Mucosa of rectum (tissue), 2 donors: ENCODE data around the gene NPR1.
A peak's percentile ranks its signal among the peaks of the same experiment; 100 is the strongest.

ENCODE experiments used
- H3K27ac ChIP-seq, 2 donors: one replicate each; pipeline ENCODE4 v1.7.0; 2013; ENCODE audit warnings: inconsistent platforms in 2 of 2, low read depth in 2 of 2, low read length in 2 of 2
- H3K27me3 ChIP-seq, 2 donors: one replicate each; pipeline ENCODE4 v1.7.0; 2013; ENCODE audit warnings: low read length in 2 of 2; ENCODE audit not compliant: control insufficient read depth in 2 of 2, insufficient read depth in 2 of 2
- H3K36me3 ChIP-seq, 2 donors: one replicate each; pipeline ENCODE4 v1.7.0; 2013; ENCODE audit warnings: low read length in 2 of 2; ENCODE audit not compliant: control insufficient read depth in 2 of 2, insufficient read depth in 2 of 2
- H3K4me1 ChIP-seq, 2 donors: one replicate each; pipeline ENCODE4 v1.7.0; 2013; ENCODE audit warnings: low read length in 2 of 2, mild to moderate bottlenecking in 1 of 2; ENCODE audit not compliant: control insufficient read depth in 2 of 2, insufficient read depth in 2 of 2
- H3K4me3 ChIP-seq, 2 donors: one replicate each; pipeline ENCODE4 v1.7.0; 2013; ENCODE audit warnings: low read length in 2 of 2
- H3K9ac ChIP-seq, 2 donors: one replicate each; pipeline ENCODE4 v1.7.0; 2013; ENCODE audit warnings: low read length in 2 of 2, low read depth in 1 of 2, mild to moderate bottlenecking in 1 of 2
- H3K9me3 ChIP-seq, 2 donors: one replicate each; pipeline ENCODE4 v1.7.0; 2013; ENCODE audit warnings: low read length in 2 of 2; ENCODE audit not compliant: control insufficient read depth in 2 of 2
- donor health status: healthy.
- donor health status: Normal muscosa, but diverticular disease.

NPR1 gene

GRCh38 chr1:153688736-153689328 lies 10.3 kb downstream of the NPR1 start:
- Histone ChIP-seq H3K36me3 (no peaks in the 10 kb centered on the region), H3K4me1 (no peaks in the 10 kb centered on the region), H3K9me3 (no peaks in the 10 kb centered on the region), H3K4me3 (no peak overlapping the region), H3K27me3 (no peaks in the 10 kb centered on the region), H3K27ac (no peak overlapping the region), H3K9ac (no peak overlapping the region)

- Histone ChIP-seq H3K9me3 (no peaks in the 10 kb centered on the region), H3K36me3 (no peaks in the 10 kb centered on the region), H3K4me1 (no peaks in the 10 kb centered on the region)
Observed at GRCh38 chr1:153693466-153693865, 15.0 kb downstream of the NPR1 start.

GRCh38 chr1:153696741-153697140 lies 18.3 kb downstream of the NPR1 start:
- no peaks in the 10 kb centered on the region for H3K4me1 ChIP-seq
- no peaks in the 10 kb centered on the region for H3K27me3 ChIP-seq
- no peak overlapping the region for H3K27ac ChIP-seq
- H3K36me3 ChIP-seq = no peaks in the 10 kb centered on the region
- H3K9ac ChIP-seq = no peak overlapping the region
- H3K9me3 ChIP-seq = no peaks in the 10 kb centered on the region
- H3K4me3 ChIP-seq = no peak overlapping the region

More at GRCh38 chr1:153693466-153693865, 15.0 kb downstream of the NPR1 start:
- no peak overlapping the region for H3K9ac ChIP-seq
- H3K27ac ChIP-seq = no peak overlapping the region
- no peaks in the 10 kb centered on the region for H3K27me3 ChIP-seq
- H3K4me3 ChIP-seq = no peak overlapping the region

DNA sequence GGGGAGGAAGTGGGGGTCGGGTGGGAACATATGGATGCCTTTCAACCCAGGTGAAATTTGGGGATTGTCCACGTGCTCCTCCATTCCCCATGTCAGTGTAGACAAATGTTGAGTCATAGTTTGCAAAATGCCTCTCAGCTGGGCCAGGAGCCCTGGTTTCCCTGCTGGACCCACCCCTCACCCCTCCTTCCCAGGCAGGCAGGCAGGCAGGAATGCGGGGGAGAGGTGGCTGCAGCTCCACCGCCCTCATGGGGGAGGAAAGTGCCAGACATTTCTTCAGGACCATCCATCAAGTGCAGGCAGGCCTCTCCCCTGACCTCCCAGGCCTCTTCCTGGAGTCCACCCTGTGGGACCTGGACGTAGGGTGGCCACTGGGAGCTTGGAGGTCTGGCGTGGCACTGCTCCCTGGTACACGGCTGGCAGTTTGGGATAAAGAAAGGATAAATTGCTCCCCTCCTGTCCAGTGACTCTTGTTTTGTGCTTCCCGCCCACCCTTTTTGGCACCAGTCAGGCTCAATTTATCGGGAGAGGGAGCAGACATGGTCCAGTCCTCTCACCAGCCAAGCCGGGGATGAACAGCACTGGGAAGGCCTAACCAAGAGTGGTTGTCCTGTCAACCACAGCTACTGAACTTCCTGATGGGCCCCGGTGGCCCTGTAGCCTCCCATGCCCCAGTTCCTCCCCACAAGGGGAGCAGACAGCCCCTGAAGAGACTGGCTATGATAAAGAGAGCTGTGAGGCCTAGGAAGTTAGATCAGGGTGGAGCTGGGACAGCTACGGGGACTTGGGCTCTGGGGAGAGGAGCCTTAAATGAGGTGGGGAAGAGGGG lies 18.9 kb downstream of the NPR1 start:
- Histone ChIP-seq H3K4me1 (no peaks in the 10 kb centered on the region), H3K27me3 (no peaks in the 10 kb centered on the region), H3K9me3 (no peaks in the 10 kb centered on the region), H3K9ac (no peak overlapping the region), H3K4me3 (no peak overlapping the region), H3K27ac (peak overlapping the region; percentile 19 to 29), H3K36me3 (no peaks in the 10 kb centered on the region)

DNA sequence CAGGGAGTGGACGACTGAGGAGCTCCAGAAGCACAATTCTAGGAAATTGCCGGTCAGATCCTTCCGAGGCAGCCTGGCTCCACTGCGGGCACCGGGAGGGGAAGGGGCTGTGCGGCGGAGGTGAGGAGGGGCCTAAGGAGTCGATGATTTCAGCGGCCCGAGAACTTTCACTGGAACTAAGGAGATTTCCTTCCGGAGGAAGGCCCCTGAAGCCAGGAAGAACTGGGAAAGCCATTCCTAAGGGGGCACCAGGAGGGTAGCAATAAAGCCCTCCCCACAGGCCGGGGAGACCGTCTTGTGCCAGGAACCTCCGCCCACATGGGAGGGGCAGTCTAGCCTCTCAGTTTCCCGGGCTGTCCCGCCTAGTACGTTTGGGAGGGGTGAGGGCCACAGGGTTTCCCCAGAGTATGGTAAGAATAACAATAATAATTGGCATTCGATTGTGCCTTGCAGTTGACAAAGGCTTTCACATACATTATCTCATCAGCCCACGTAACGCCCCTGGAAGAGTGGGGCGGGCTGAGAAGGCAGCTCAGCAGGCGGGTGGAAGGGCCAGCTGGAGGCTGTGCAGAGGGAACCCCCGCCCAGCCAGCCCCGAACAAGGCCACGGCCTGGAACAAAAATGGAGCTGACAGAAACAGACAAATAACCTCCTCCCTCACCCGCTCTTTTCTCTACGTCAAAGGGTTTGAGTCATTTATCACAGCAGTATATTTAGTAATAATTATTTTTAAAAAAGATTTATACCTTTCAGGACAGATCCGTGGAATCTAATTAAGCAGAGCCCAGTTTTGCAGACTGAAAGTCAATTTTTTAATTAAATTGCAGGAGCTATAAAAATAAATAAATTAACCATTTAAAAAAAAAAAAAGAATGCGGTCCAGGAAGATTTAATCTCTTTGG lies 19.8 kb downstream of the NPR1 start:
- Histone ChIP-seq H3K27ac (peak overlapping the region; percentile 19 to 29), H3K4me1 (no peaks in the 10 kb centered on the region), H3K27me3 (no peaks in the 10 kb centered on the region), H3K36me3 (no peaks in the 10 kb centered on the region), H3K9ac (no peak overlapping the region), H3K4me3 (peak overlapping the region in 1 of 2 donors; percentile 26), H3K9me3 (no peaks in the 10 kb centered on the region)

DNA sequence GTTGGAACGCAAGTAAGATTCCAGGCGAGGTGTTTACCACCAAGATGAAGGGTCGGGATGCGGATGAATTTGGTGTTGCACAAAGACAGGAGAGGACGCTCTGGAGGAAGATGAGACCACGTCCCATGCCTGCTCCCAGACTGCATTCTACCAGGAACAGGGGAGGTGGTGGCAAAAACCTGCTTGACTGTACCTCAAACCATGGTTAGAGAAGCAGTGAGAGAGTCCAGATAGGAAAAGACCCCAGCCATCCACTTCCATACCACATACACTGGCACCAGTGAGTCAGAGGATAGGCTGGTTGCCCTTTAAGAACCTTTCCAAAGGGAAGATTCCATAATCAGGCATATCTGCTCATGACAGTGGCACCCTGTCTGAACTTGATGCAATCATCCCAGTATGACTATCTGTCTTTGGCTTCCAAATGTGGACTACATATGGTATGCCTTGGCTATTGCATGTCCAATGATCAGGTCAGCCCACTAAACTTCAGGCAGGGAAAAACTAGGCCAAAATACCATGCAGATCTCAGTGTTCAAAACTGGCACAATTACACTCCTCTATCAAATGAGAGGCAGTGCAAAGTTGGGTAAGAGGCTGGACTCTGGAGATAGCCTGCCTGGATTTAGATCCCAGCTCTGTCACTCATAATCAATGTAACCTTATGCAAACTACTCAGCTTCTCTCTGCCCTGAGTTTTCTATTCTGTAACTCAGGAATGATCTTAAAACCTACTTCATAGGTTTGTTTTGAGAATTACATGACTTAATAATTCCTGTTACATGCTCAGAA lies 20.6 kb downstream of the NPR1 start:
- H3K27me3 ChIP-seq = no peaks in the 10 kb centered on the region
- no peaks in the 10 kb centered on the region for H3K9me3 ChIP-seq
- no peak overlapping the region for H3K27ac ChIP-seq
- H3K36me3 ChIP-seq = no peaks in the 10 kb centered on the region
- H3K4me3 ChIP-seq = no peak overlapping the region
- H3K9ac ChIP-seq = no peak overlapping the region
- H3K4me1 ChIP-seq = no peaks in the 10 kb centered on the region

DNA sequence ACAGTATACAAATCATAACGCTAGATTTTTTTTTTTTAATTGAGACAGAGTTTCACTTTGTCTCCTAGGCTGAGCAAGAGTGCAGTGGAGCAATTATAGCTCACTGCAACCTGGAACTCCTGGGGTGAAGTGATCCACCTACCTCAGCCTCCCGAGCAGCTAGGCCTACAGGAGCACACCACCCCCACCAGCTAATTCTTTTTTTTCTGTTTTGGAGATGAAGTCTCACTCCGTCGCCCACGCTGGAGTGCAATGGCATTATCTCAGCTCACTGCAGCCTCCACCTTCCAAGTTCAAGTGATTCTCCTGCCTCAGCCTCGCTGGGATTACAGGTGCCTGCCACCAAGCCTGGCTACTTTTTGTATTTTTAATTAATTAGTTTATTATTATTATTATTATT lies 21.3 kb downstream of the NPR1 start:
- Histone ChIP-seq H3K9ac (no peak overlapping the region), H3K27ac (no peak overlapping the region), H3K4me1 (no peaks in the 10 kb centered on the region), H3K4me3 (no peak overlapping the region), H3K36me3 (no peaks in the 10 kb centered on the region), H3K27me3 (no peaks in the 10 kb centered on the region), H3K9me3 (no peaks in the 10 kb centered on the region)

DNA sequence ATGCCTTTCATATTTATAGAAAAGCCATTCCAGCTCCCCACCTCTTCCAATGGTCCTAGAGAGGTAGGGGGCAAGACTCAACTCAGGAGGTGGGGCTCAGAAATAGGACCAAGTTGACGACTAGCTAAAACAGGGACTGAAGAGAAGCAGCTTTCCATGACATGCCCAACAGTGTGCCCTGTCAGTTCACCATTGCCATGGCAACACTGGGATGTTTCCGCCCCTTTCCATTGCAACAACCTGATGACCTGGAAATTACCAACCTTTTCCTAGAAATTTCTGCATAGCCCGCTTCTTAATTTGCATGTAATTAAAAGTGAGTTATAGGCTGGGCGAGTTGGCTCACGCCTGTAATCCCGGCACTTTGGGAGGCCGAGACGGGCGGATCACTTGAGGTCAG lies 27.0 kb downstream of the NPR1 start:
- H3K27ac ChIP-seq = no peak overlapping the region
- no peaks in the 10 kb centered on the region for H3K4me1 ChIP-seq
- H3K36me3 ChIP-seq = no peaks in the 10 kb centered on the region
- no peak overlapping the region for H3K9ac ChIP-seq
- H3K4me3 ChIP-seq = no peak overlapping the region
- H3K9me3 ChIP-seq = no peaks in the 10 kb centered on the region
- H3K27me3 ChIP-seq = no peaks in the 10 kb centered on the region

GRCh38 chr1:153711026-153711425 lies 32.5 kb downstream of the NPR1 start:
- H3K9ac ChIP-seq = no peak overlapping the region
- no peaks in the 10 kb centered on the region for H3K9me3 ChIP-seq
- H3K27me3 ChIP-seq = no peaks in the 10 kb centered on the region
- no peak overlapping the region for H3K4me3 ChIP-seq
- H3K36me3 ChIP-seq = no peaks in the 10 kb centered on the region
- H3K27ac ChIP-seq = no peak overlapping the region
- no peaks in the 10 kb centered on the region for H3K4me1 ChIP-seq
